Middle frontal gyrus (tissue), 1 donor: ENCODE results near the gene CADM4.
"Not testable (repeated sequence)": the region's sequence is repeated elsewhere in the genome, so short reads cannot be mapped to it uniquely, and the experiment has no call there.

ENCODE experiments used
- DNase-seq: peaks from one replicate; pipeline ENCODE4 v3.0.0-alpha.2; 2015; ENCODE audit warnings: low spot score; ENCODE audit errors: extremely low spot score

Gene CADM4

DNA sequence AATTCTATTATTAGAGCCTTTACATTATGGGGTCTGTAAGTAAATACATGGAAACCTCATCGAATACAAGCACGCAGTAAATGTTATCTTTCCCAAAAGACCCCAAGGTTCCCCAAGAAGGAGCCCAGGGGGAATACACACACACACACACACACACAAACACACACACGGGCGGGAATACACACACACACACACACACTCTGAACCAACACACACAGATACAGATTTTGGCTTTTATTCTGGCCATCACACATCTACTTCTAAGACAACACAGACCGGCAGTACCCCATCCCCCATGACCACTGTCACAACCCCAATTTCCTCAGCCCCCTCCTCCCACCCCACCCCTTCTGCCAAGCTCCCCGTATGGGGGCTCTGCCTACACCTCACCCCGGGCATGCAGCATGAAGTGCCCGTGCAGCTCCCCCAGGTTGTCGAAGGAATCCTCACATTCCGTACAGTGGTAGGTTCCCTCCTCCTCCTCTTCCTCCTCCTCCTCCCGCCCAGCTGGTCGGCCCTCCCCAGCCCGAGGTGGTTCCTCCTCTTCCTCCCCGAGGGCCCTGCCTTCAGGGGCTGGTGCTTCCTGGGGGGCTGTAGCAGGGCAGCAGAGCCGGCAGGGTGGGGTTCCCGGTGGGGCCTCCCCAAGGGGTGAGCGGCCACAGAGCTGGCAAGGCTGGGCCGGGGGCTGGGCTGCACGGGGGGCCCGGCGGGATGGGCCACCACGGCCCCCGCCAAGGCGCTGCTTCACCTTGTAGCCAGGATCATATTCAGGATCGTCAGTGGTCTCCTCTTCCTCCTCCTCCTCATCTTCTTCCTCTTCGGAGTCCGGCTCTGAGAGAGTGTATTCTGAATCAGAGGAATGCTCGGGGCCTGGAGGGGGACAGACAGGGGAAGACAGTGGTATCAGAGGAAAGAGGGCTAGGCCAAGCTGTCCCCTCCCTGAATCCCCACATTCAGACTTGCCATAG lies 32.1 kb downstream of the CADM4 start:
- no peak for DNase-seq

- DNase-seq, result peak; percentile 40
Measured at GRCh38 chr19:43606569-43607229, 33.0 kb downstream of the CADM4 start.

DNA sequence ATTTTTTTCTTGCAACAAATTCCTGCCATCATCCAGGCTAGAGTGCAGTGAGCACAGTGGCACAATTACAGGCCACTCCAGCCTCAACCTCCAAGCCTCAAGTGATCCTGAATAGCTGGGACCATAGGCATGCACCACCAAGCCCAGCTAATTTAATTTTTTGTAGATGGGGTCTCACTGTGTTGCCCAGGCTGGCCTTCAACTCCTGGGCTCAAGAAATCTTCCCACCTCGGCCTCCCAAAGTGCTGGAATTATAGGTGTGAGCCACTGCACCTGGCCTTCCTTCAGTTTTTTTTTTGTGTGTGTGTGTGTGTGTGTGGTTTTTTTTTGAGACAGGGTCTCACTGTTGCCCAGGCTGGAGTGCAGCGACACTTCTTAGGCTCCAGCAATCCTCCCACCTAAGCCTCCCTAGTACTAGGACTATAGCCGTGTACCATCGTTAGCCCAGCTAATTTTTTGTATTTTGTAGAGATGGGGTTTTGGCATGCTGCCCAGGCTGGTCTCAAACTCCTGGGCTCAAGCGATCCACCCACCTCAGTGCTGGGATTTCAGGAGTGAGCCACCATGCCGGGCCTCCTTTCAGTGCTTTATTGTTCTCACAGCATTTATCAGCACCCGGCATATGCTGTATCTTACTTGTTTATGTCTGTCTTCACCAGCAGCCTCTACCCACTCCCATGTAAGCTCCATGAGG lies 33.6 kb downstream of the CADM4 start:
- DNase-seq, result peak; percentile 22

GRCh38 chr19:43600326-43600725 lies 39.3 kb downstream of the CADM4 start:
- not testable (repeated sequence) for DNase-seq

DNA sequence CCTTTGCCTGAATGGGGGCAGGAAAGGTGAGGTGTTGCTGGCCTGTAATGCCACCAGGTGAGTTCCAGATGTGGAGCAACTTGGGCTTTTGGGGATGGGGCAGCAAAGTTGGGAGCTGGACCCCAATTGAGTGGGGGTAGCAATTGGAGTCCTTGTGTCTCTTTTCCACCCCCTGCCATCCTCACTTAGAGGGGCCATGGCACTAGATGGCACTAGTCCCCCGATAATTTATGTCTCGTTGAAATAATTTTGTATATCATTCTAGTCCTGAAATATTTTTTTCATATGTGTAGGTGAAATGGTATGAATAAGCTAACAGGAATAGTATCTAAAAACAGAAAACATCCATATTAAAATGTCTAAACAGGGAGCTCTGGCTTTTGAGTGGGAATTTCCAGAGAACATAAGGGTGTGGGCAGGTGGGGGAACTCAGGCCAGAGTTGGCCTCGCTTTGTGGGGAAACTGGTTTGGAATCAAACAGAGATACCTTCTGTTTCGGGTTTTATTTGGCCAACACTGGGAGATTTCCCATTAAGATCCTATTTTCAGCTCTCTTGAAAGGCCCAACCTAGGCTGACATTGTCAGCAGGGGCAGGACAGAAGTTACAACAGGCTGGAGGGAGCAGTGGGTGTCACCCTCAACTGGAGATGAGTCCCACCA lies 39.9 kb downstream of the CADM4 start:
- peak; percentile 44 for DNase-seq

DNA sequence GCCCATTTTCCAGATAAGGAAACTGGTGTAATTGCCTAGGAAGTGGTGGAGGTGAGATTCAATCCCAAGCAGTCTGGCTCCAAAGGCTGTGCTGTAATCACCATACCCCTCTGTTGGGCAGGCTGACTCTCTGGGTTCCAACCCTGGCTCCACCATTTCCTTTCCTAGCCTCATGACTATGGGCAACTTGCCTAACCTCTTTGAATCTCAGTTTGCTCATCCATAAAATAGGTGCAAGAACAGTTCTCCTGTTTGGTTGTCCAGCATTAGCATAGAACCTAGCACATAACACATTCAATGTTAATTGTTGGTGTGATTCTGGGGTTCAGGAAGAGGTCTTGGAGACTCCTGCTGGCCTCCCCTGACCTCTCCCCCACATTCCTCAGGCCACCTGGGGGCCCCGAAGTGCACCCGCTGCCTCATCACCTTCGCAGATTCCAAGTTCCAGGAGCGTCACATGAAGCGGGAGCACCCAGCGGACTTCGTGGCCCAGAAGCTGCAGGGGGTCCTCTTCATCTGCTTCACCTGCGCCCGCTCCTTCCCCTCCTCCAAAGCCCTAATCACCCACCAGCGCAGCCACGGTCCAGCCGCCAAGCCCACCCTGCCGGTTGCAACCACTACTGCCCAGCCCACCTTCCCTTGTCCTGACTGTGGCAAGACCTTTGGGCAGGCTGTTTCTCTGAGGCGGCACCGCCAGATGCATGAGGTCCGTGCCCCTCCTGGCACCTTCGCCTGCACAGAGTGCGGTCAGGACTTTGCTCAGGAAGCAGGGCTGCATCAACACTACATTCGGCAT lies 41.0 kb downstream of the CADM4 start:
- DNase-seq, result no peak

DNA sequence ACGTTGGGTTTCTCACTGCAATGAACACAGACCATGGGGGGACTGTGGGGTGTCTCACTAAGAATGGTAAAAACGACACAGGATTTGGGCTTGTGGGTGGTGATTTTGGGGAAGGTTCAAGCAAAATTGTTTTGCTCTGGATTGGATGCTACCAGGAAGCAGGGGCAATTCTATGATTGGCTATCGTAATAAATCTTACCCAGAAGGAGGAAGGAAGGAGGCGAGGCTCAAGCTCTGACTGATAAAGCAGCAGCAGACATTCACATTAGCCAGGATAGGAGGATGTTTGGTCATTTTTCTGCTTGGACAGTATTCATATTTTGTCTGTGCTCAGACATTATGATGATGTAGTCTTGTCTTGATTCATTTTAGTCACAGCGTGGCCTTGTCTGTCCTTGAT lies 41.8 kb downstream of the CADM4 start:
- no peak for DNase-seq

- DNase-seq, result no peak
Measured at GRCh38 chr19:43596842-43597461, 42.7 kb downstream of the CADM4 start.

DNA sequence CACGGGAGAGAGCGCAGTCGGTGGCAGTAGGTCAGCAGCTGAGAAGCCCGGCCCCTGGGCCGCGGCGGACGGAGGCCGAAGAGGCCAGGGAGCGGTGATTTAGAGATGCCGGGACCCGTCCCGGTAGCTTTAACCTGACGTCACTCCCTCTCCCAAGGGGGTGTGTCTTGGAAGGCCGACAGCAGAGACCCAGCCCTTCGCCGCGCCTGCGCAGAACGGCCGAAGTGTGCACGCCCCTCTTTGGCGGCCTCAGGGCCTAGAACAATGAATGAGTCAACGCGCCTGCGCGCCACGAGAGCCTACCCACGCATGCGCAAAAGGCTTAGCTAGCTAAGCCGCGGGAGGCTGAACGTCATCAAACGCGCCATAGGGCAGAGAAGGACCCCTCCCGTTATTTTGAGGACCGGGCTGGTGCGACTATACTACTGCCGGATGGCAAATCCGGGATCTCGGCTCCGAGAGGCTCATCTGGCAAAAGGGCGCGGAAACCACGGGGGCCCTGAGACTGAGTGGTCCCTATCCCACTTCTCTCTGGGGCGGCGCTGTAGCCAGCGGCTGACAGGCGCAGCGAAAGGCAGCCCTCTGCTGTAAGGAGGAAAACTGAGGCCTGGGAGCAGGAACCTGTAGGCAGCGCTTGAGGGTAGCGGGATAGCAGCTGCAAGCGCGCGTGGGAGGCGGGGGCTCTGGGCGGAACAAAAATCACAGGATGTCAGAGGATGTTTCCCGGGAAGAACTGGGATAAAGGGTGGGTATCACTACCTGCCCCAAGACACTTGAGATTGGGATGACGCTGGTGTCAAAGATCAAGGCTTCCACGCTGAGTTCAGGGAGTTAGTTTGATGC lies 43.4 kb downstream of the CADM4 start, which contains the start of the genes IRGQ and ZNF576:
IRGQ (minus strand) TSS at position 136 of the 843 bp plus-strand sequence. CDS start 796 bp downstream, outside the sequence.
ZNF576 (plus strand) TSS at position 597 of the 843 bp plus-strand sequence. CDS start 514 bp downstream, outside the sequence.
- DNase-seq, result peak; percentile 100

- no peak for DNase-seq
Measured at GRCh38 chr19:43595605-43595998, 44.0 kb downstream of the CADM4 start.

- no peak for DNase-seq
Measured at GRCh38 chr19:43594710-43595604, 44.7 kb downstream of the CADM4 start.

- DNase-seq, result no peak
Measured at GRCh38 chr19:43594081-43594697, 45.5 kb downstream of the CADM4 start.

- DNase-seq, result no peak
Measured at GRCh38 chr19:43592800-43593350, 46.8 kb downstream of the CADM4 start.

GRCh38 chr19:43591904-43592772 lies 47.5 kb downstream of the CADM4 start:
- no peak for DNase-seq

GRCh38 chr19:43589678-43590077 lies 50.0 kb downstream of the CADM4 start:
- no peak for DNase-seq

DNA sequence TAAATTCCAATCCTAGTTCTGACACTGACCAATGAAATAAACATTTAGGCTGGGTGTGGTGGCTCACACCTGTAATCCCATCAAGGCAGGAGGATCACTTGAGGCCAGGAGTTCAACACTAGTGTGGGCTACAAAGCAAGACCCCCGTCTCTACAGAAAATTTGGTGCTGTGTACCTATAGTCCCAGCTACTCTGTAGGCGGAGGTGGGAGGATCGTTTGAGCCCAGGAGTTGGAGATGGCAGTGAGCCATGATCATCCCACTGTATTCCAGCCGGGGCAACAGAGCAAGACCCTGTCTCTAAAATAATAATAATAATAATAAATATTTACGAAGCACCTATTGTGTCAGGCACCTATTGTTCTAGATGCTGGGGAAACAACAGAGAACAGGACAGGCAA lies 50.4 kb downstream of the CADM4 start:
- no peak for DNase-seq
